SK-N-MC (cell line): ENCODE data around the gene TMEM203.

Experiments
- EZH2 ChIP-seq: fragments of 200-600 bp; sonication (generic); IDR thresholded peaks from one replicate; pipeline ENCODE4 v1.6.1; 2017; ENCODE audit warnings: antibody characterized with exemption
- POLR2AphosphoS5 ChIP-seq: IDR thresholded peaks from 2 replicates; pipeline ENCODE4 v1.6.1; 2012; ENCODE audit warnings: mild to moderate bottlenecking, low read depth, low read length, borderline replicate concordance

- no peak for TF ChIP-seq POLR2AphosphoS5
- TF ChIP-seq EZH2 = no peak
Observed at GRCh38 chr9:137226338-137227053, 21.0 kb upstream of the TMEM203 start.
